T-helper 1 cell treated with Interleukin-12 subunit alpha and Interleukin-12 subunit beta and Interleukin-4 antibody, amounts not matched to agents 30 ng/mL and 1 ng/mL, for 36 hours (primary cell): ENCODE measurements around the gene KCNH1. TPM values are rescaled to one million over a fixed set of nuclear protein-coding genes. Genes with fewer than 3 reads are reported as not detected.
"Not testable (repeated sequence)": the region's sequence is repeated elsewhere in the genome, so short reads cannot be mapped to it uniquely, and the experiment has no call there.

ENCODE experiments used
- intact Hi-C: fragments of 100-400 bp; cut with micrococcal nuclease; formaldehyde crosslinking; loops from one replicate; pipeline ENCODE4 v1.15.1; 2024
- total RNA-seq: library from RNA; stranded (reverse); gene quantifications from 2 replicates; pipeline ENCODE4 v1.2.3, GENCODE V29; 2022

Gene KCNH1
- total RNA-seq, 1 donor from 2014 or later: not detected

DNA sequence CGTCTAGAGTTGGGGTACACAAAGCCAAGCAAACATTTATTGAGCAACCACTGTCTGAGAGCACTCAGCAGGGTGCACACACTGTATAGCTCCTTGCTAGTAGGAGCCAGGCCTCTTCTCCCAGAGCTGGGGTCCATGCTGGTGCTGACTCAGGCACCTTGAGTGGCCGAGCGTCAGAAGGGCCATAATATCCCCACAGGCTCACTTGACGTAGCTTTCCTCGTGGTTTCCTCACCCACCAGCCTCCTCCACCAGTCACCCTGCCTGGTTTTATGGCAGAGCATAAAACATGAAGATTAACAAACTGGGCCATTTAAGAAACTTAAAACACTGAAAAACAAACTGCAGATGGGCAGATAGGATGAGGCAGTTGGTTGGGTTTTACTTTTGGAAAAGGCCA is 443.7 kb downstream of the KCNH1 start:
- intact Hi-C loops: no loop called here

- intact Hi-C loops: no loop called here
Measured at GRCh38 chr1:210689826-210690225, 444.1 kb downstream of the KCNH1 start.

GRCh38 chr1:210688512-210689234 is 445.3 kb downstream of the KCNH1 start:
- intact Hi-C loops: no loop called here

DNA sequence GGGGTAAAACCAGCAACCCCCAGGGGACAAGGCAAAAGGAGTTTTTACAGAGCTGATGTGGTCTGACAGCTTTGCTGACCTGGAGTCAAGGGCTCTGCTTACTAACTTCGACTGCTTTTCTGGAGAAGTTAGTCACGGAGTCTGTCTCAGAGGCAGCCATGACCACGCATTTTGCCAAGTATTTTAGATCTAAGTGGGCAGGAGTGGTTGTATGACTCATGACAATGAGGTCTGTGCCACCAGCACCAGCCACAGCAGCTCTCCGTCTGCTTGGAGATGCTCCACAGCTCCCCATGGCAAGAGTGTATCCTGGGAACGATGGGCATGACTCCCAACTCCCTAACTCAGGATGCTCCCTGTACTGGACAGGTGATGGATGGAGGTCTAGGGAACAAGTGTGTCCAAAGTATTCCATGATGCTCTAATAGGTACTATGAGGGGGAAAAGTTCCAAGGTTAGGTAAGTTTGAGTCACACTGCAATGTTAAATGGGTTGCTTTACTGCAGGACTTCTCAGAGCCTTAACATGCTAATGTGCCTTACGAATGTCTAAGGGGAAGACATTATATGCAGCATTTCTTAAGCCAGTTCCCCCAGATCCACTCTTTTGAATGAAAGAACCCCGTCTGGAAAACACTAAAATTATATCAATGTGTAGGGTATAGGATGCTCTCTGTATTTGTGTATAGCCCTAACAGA is 446.2 kb downstream of the KCNH1 start:
- intact Hi-C loops: no loop called here

- intact Hi-C loops: no loop called here
Measured at GRCh38 chr1:210686841-210687240, 447.1 kb downstream of the KCNH1 start.

DNA sequence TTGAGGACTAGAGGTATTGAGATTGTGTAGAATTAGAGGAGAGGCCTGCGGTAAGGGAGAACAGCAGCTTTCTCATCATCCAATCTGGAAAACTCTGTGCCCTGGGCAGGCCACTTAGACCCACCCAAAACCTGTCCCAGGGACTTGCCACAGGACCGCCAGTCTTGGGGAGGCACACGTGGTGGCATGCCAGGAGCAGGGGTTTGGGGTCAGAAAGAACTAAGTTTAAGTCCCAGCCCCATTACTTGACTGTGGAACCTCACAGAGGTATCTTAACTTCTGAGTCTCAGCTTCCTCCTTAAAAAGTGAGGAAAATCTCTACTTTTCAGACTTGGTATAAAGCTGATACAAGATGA is 448.7 kb downstream of the KCNH1 start:
- intact Hi-C loops: no loop called here

- intact Hi-C loops: no loop called here
Measured at GRCh38 chr1:210684466-210685294, 449.3 kb downstream of the KCNH1 start.

DNA sequence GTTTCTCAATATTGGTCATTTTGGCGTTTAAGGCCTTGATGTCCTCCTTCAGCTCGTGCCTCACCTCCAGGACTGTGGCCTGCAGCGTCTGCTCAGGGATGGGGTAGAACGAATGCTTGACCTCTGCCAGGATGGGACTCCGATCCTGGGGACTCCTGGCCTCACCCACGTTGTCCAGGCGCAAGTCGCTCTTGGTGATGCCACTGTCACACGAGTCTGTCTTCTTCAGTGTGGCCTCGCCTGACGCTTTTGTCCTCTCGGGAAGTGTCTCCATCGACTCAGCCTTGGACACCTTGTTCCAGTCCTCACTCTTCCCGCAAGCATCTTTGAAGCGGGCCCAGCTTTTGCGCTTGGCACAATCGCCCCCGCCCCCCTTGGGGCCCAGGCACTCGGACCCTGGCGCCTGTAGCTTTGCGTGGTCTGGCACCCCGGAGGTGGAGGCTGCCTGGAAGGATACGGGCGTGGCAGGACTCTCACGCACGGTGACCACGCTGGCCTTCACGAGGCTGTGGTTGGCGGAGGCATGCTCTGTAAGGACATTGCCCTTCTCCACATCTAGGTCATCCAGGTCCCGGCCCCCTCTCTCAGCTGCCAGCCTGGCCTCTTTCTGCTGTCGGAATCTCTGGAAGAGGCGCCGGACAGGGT is 450.4 kb downstream of the KCNH1 start:
- intact Hi-C loops: no loop called here

GRCh38 chr1:210681158-210681557 is 452.8 kb downstream of the KCNH1 start:
- intact Hi-C loops: no loop called here

- intact Hi-C loops: no loop called here
Measured at GRCh38 chr1:210678306-210678705, 455.6 kb downstream of the KCNH1 start.

- intact Hi-C loops: no loop called here
Measured at GRCh38 chr1:210677533-210677932, 456.4 kb downstream of the KCNH1 start.

DNA sequence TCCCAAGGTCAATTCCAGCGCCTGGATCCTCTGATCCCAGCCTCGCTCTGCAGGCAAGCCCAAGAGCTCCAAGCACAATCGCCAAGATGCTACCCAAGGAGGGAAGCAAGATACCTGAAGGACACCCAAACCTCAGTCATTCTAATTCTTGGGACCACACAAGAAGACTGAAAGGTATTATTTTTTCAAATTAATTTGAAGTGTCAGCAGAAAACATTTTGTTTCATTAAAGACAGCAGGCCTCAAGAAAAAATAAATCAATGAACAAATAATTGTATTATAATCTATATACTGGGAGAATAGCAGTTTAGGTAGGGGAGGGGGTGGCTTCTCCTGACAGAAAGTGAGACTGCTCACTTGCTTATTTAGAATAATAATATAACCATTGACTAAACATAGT is 457.4 kb downstream of the KCNH1 start:
- intact Hi-C loops: no loop called here

DNA sequence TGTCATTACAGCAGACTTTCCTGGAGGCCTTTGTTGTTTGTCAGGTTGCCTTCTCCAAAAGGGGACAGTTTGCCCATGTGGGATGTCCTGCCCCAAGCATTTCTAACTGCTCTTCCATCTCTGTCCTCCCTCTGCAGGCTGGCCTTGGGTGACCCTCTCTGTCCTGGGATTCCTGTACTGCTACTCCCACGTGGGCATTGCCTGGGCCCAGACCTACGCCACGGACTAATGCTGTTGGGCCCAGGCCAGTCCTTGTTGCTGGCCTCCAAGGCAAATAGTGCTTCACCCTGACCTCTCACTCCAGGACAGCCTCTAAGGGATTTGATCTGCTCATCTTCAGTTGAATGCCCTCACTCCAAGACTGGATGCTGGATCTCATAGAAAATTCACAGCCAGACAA is 459.8 kb downstream of the KCNH1 start:
- intact Hi-C loops: no loop called here

- intact Hi-C loops: no loop called here
Measured at GRCh38 chr1:210669951-210670350, 464.0 kb downstream of the KCNH1 start.

DNA sequence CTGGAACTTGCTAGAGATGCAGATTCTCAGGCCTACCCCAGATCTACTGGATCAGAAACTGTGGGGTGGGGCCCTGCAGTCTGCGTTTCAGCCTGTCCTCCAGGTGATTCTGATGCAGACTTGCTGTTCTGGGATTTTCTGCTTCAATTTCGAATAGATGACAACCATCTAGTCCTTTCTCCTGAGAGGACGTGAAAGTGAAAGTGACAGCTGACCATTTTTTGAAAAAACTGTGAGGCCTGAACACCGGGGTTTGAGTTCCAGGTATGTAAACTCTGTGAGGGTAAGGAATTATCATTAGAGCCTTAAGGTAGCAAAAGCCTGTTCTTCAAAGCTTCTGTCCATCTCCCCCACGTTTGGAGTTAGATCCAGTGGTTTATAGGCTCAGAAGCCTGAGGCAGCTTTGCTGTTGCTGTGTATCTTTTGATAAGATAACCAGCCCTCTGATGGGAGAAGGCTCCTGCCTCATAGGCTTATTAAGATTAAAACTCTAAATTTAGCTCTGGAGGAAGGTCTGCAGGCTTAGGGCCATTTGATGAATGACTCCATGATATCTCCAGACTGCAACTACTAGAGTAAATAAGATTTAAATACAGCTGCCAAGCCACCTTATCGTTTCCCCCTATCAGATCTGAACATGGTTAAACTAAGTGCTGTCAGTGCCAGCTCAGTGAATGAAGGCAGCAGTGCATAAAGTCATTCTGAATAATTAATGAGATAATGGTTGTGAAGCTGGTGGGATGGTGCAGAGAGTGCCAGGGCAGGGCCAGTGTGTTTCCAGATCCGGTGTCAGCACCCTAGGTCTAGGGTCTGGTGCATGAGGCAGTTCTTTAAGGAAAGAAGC is 470.0 kb downstream of the KCNH1 start:
- intact Hi-C loops: no loop called here

DNA sequence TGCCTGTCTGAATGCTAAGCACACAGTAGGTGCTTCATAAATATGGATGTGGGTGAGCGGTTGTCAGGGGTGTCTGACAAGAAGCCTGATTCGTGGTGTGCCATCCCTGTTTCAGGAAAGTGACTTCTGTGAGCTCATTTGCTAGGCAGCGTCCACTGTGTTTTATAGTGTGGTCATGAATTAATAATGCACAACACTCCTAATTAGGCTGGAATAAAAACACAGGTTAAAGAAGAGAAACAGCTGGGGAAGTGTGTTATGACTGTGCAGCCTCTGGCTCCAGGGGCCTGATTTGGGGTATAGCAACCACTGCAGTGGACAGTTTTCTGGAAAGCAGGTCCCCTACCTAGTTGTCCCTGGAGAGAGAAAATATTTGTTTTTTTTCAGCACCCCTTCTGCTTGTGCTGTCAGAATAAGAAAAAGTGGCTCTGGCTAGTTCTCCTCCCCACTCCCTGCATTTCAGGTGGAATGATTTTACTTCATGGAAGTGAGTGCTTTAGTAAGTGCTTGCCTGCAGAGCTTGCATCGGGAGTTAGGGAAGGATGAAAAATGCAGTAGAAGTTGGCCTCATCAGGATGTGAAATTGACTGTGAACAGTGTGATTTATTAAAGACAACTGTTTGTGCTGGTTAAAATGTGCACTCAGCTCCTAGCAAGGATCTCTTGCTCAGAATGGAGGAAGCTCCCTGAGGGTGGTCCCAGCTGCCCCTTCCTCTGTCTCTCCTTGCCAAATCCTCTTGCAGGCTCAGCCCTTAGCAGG is 471.5 kb downstream of the KCNH1 start:
- intact Hi-C loops: no loop called here

DNA sequence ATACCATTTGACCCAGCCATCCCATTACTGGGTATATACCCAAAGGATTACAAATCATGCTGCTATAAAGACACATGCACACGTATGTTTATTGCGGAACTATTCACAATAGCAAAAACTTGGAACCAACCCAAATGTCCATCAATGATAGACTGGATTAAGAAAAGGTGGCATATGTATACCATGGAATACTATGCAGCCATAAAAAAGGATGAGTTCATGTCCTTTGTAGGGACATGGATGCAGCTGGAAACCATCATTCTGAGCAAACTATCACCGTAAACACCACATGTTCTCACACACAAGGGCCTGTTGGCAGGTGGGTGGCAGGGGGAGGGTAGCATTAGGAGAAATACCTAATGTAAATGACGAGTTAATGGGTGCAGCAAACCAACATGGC is 472.4 kb downstream of the KCNH1 start:
- intact Hi-C loops: not testable (repeated sequence)

DNA sequence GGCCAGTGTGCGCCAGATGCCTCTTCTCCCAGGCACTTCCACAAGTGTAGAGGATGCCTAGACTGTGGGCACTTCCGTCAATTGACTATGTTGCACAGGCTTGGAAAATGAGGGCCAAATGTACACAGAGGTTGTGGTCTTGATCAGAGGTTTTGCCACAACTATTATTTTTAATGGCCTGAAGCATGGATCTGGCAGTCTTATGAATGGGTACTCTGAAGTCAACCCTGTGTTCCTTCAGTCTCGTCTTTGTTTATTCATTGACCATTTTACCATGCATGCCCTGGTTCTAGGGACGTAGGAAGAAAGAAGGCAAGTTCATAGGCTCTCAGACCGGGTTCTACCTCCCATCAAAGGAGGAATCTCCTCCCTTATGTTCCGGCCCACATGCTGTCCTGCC is 476.1 kb downstream of the KCNH1 start:
- intact Hi-C loops: no loop called here

DNA sequence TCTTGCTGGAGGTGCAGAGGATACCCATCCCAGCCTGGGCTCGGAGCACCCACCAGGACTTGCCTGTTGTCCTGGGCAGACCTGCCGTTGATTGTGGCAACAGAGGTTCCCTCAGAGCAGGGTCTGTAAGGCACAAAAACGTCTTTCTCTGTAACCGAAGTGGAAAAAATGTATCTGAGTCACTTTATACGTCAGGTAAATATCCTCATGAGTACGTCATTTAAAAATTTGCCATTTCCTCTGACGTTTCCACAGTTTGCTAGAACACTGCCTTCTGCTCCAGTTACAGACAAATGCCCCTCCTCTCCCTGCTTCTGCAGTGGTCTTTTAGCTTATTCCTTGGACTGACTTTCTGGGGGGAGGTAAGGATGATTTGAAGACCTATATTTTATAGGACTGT is 478.4 kb downstream of the KCNH1 start:
- intact Hi-C loops: no loop called here
